Activated CD8-positive, alpha-beta memory T cell treated with anti-CD3 and anti-CD28 coated beads, Interleukin-2, amount 50 U/mL, for 24 hours (primary cell): ENCODE measurements around the gene WFDC5.
A peak's percentile ranks its signal among the peaks of the same experiment; 100 is the strongest.

Experiments
- DNase-seq: peaks from one replicate; pipeline ENCODE4 v3.0.0-alpha.2; 2020; ENCODE audit errors: extremely low read depth

Gene WFDC5

GRCh38 chr20:45115386-45115774 is 406 bp upstream of the WFDC5 start:
- DNase-seq, result no peak

DNA sequence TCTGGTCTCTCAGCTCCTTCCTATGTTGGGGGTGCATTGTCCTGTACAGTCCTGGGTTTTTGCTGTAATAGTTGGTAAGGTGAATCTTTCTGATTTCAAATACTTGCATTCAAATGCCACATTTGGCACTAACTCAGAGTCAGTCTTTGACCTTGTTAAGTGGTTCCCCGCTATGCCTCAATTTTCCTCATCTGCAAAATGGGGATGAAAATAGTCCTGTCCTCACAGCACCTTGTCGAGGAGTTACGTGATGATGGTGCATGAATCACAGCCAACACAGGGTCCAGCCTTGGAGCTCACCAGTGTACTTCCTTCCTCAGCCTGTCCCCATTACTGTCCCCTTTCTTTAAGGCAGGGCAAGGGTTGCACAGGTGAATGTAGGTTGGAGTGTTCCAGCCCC is 1.1 kb downstream of the WFDC5 start:
- no peak for DNase-seq

GRCh38 chr20:45112754-45113153 is 2.2 kb downstream of the WFDC5 start:
- DNase-seq, result no peak

DNA sequence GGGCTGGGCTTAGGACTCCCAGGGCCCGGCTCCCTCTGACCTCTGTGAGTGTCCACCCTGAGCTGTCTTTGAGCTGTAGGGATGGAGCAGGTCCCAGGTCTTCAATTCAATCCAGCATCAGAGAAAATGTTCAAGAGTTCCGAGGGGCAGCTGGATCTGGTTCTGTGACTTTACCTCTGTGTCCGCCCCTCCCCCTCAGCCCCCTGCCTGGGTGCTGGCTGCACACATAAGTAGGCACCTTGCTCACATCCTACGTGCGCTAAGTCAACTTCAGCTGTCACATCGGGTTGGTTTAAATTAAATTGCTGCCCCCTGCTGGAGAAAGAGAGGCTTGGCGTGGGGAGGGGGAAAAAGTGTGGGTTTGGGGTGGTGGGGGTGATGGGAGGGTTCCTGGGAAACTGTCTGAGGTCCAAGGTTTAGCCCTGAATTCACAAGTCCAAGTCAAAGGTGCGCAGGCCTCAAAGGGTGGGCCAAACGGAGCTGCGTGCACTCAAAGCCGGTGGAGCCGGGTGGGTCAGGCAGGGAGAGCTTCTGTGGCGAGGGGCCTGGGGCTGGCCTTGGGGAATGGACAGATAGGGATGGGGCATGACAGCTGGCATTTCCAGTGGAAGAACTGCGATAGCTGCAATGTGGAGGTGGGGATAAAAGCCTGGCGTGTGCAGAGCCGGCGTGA is 3.0 kb downstream of the WFDC5 start:
- DNase-seq, result no peak

DNA sequence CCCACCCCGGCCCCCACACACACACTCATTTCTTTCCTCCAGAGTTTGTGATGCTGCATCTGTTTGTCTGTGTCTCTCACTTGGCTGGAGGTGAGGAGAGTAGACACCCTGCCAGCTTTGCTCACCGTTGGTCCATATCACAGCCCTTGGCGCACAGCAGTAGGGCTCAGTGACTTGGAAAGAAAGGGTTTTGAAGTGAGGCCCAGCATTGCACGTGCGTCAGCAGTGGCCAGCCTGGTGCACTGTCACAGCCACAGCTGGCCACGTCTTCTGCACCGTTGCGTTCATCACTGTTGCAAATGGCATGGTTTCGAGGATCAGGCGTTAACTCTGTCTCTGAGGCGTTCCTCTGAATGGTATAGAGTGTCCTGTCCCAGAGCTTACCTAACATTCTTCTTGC is 3.7 kb downstream of the WFDC5 start:
- DNase-seq, result no peak

DNA sequence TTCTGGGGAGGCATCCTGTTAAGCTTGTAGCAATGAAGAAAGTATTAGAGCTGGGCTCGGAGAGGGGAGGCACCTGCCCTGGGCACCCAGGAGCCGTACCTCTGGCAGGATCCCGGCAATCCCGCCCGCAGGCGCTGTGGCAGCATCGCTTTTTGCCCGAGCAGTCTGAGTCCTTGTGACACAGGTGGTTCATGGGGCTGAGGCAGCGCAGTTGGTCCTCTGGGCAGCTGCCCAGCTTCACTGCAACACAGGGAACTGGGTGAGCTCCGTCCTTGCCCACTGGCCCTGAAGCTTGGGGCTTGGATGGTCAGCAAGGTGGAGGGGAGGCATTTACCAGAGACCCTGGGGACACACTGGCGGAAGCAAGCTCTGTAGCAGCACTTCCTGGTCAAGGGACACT is 4.7 kb downstream of the WFDC5 start:
- DNase-seq, result no peak

GRCh38 chr20:45109634-45110033 is 5.3 kb downstream of the WFDC5 start:
- DNase-seq, result no peak

DNA sequence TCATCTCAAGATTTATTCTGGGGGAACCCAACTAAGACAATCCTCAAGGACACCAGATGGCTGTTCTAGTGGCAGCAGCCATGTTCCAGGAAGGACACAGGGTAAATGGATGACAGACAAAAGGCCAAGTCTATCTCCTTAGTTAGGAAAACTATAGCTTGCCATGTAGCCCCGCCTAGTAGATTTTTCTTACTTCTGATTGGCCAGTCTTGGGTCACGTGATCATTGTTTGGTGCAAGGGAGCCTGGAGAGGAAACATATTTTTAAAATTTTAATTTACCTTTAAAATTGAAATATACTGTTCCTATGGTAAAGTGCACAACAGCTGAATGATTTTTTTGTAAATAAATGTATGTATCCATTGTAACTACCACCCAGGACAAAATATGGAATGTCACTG is 9.7 kb downstream of the WFDC5 start:
- DNase-seq, result no peak

- no peak for DNase-seq
Measured at GRCh38 chr20:45104786-45105185, 10.2 kb downstream of the WFDC5 start.

DNA sequence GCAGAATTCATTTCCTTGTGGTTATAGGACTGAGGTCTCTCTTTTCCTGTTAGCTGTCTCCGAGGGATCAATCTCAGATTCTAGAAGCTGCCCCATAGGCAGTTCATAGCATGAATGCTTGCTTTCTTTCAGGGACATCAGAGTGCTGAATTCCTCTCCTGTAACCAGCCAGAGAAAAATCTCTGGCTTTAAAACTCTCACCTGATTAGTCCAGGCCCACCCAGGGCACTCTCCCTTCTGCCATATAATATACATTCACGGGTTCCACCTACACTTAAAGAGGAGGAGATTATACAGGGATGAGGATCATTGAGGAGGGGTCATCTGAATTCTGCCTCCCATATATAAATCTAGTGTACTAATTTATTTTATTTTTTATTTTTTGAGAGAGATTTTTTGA is 11.9 kb downstream of the WFDC5 start:
- DNase-seq, result no peak

GRCh38 chr20:45101333-45101850 is 13.6 kb downstream of the WFDC5 start:
- DNase-seq, result no peak

- DNase-seq, result no peak
Measured at GRCh38 chr20:45100563-45101245, 14.3 kb downstream of the WFDC5 start, which contains the start of gene KCNS1. Gene KCNS1 (minus strand): TSS chr20:45101127. CDS start chr20:45099236, 1,891 bp downstream.

GRCh38 chr20:45098103-45098773 is 16.7 kb downstream of the WFDC5 start:
- DNase-seq, result no peak

DNA sequence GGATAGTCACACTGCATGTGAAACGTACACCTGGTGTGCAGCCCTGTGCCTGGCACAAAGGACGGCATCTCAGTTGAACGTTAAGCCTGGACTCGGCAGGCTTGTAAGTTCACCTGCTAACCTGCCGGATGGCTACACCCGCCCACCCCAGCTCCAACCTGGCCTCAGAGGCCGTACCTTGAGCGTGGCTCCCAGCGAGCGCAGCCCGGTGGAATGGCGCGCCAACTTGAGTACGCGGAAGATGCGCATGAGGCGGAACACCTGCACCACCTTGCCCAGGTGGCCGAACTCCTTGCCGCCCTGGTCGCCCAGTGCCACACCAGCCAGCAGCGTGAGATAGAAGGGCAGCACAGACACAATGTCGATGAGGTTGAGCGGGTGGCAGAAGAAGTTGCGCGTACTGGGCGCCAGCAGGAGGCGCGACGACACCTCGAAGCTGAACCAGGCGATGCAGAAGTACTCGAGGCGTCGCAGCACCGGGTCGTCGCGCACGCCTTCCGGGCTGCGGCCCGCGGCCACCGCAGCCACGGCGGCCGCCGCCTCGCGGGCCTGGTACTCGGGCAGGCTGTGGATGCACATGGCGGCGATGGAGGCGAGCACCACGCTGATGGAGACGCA is 17.4 kb downstream of the WFDC5 start:
- no peak for DNase-seq

- DNase-seq, result no peak
Measured at GRCh38 chr20:45096781-45097180, 18.2 kb downstream of the WFDC5 start.

- peak; percentile 21 for DNase-seq
Measured at GRCh38 chr20:45095805-45096238, 19.2 kb downstream of the WFDC5 start.

DNA sequence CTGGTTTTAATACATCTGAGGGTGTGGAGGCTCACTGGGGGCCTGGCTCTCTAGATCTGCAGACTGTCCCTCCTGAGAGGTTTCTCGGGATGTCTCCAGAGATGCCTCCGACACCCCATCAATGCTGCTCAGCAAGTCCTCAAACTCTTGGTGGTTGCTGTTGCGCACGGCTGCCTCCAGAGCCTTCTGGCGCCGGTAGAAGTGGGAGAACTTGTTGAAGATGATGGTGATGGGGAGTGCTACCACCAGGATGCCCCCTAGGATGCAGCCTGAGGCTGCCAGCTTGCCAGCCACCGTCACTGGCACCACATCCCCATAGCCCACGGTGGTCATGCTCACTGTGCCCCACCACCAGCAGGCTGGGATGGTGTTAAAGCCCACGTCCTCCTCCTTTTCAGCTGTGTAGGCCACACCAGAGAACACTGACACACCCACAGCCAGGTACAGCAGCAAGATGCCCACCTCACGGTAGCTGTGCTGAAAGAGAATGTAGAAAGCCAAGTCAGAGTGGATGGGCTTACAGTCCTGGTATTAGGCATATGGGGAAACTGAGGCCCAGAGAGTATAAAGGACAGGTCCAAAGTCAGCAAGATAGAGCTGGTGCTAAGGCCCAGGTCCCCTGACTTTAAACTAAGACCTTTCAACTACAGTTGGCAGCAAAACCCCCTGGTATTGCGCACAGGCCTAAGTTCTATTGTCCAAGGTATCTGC is 20.0 kb downstream of the WFDC5 start:
- DNase-seq, result no peak

- no peak for DNase-seq
Measured at GRCh38 chr20:45094201-45094600, 20.8 kb downstream of the WFDC5 start.

DNA sequence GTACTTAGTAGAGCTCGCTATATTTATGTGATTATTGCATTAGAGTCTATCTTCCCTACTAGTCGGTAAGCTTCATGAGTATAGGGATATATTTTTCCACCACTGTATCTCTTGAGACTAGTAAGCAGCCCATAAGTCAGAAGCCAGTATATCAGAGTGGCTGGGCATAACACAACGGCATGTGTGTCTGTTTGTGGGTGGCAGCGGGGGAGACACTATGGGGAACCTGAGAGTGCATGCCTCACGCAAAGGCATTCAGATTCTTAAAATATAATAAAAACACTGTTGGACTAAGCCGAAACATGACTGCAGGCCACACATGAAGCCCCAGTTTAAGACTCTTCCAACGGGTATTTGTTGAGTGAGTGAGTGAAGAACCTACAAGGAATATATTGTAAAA is 22.1 kb downstream of the WFDC5 start:
- DNase-seq, result no peak

DNA sequence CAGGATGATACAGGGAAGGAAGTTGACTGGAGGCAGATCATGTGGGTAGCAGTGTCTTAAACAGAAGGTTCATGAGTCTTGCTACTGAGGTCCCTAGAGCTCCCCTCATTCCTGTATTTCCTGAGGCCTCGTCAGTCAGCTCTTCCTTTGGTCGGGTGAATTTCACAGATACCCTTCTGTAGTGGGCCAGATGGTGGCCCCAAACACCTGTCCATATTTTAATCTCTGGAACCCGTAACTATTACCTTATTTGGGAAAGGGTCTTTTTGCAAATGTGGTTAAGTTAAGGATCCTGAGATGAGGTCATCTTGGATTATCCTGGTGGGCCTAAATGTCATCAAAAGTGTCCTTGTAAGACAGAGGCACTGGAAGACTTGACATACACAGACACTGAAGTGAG is 23.6 kb downstream of the WFDC5 start:
- no peak for DNase-seq

GRCh38 chr20:45090481-45090880 is 24.5 kb downstream of the WFDC5 start:
- no peak for DNase-seq

GRCh38 chr20:45088247-45088646 is 26.7 kb downstream of the WFDC5 start:
- DNase-seq, result no peak
